ENCODE data around the gene SLC22A23.

Gene SLC22A23

DNA sequence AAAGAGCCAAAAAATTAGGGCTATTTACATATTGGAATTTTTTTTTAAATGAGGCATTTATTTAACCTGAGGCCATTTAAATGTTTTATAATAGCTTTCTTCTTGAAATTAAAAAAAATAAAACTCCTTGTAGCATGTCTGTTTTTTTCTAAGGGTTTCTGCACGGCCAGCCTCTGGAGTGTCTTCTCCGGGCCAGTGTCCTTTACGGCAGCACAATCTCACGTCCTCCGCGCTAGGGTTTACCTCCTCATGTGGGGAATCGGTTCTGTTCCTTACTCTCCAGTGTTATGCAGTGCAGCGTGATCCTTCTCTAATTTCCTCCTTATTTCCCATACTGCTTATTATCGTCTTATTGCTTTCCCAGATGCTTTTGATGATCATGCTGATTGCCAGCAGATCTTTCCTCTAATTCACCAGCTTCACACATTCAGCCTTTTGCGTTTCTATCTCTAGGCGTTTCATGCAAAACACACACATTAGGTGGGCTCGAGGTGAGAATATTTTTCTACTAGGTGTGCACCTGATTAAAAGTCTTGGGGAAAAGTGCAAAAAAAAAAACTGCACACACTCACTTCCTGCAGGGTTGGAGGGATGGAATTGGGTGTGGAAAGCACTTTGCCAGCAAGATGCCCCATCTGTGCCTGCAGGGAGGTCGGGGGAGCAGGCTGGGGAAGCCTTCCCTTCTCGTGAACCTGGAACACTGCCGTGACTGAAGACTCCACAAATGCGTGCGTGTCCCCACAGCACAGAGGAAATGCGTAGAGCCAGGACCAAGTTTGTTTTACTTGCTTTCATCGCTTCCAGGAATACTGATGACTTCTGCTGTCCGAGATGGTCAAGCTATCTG lies 142.0 kb downstream of the SLC22A23 start:
- no peak for DNase-seq

DNA sequence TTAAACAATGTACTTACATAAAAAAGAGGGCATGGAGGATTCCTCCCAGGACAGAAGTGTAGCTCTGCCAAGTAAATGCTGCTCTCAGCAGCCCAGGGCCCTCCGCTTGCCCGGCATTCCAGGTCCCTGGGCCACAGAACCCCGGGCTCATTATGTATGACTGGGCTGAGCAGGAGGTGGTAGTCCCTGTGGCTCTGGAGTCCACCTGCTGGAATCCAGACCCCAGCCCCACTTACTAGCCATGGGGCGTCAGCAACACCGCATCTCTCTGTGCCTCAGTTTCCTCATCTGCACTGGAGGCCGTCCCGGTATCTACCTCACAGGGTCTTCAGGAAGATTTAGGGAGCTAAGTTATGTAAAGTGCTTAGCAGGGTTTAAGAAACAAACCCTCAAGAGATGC lies 142.7 kb downstream of the SLC22A23 start:
- DNase-seq, result no peak

GRCh38 chr6:3312604-3313231 lies 144.1 kb downstream of the SLC22A23 start:
- no peak for DNase-seq

DNA sequence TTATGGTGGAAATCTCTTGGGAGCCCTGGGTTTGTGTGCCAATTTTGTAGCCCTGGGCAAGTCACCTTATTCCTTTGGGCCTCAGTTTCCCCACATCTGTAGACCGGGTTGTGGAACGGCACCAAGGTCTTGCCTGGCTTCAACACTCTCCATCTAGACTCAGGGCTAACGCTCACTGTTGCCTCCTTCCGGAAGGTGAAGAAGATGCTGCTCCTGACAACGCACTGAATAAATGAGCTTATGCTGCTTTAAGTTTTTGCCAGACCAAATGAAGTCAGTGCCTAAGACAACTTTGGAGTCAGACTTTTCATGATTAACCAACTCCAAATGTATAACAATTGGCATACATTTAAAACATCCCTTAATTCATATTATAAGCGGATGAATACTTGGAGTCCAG lies 145.0 kb downstream of the SLC22A23 start:
- no peak for DNase-seq

GRCh38 chr6:3310703-3311102 lies 146.1 kb downstream of the SLC22A23 start:
- no peak for DNase-seq

DNA sequence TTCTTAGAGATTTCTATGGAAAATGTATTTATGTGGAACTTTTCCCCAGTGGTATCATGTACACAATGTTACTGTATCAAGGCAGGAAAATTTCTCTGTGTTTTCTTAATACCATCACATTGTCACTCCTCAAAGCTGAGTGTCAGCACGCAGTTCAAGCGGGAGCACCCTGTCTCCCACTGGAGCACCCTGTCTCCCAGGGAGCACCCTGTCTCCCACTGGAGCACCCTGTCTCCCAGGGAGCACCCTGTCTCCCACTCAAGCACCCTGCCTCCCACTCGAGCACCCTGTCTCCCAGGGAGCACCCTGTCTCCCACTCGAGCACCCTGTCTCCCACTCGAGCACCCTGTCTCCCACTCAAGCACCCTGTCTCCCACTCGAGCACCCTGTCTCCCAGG lies 146.8 kb downstream of the SLC22A23 start:
- no peak for DNase-seq

- no peak for DNase-seq
Observed at GRCh38 chr6:3309391-3310050, 147.3 kb downstream of the SLC22A23 start.

GRCh38 chr6:3308106-3308505 lies 148.7 kb downstream of the SLC22A23 start:
- DNase-seq, result no peak

- no peak for DNase-seq
Observed at GRCh38 chr6:3307436-3307835, 149.4 kb downstream of the SLC22A23 start.

- DNase-seq, result no peak
Observed at GRCh38 chr6:3306848-3307247, 150.0 kb downstream of the SLC22A23 start.

DNA sequence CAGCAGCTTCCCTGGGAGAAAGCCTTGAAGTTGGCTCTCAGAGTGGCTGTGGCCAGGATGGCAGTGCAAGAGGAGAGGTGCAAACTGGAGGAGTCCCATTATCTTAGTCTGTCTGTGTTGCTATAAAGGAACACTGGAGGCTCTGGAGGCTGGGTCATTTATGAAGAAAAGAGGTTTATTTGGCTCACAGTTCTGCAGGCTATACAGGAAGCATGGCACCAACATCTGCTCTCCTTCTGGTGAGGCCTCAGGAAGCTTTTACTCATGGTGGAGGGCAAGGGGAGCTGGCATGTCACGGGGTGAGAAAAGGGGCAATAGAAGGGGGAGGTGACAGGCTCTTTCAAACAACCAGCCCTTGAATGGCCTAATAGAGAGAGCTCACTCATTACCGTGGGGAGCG lies 151.0 kb downstream of the SLC22A23 start:
- no peak for DNase-seq

DNA sequence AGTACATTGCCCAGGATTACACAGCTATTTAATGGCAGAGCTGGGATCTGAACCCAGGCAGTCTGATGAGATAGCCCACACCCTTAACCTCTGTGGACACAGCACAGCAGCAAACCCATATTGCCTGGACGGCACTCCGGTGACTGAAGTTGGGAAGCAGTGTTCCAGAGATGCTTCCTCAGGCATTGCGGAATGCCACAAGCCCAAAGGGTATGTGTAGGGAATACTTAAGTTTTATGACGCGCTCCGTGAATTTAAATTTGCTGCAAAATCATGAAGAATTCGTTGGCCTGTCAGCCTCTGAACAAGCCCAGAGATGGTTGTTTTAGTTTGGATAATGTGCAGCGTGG lies 151.7 kb downstream of the SLC22A23 start:
- DNase-seq, result no peak

DNA sequence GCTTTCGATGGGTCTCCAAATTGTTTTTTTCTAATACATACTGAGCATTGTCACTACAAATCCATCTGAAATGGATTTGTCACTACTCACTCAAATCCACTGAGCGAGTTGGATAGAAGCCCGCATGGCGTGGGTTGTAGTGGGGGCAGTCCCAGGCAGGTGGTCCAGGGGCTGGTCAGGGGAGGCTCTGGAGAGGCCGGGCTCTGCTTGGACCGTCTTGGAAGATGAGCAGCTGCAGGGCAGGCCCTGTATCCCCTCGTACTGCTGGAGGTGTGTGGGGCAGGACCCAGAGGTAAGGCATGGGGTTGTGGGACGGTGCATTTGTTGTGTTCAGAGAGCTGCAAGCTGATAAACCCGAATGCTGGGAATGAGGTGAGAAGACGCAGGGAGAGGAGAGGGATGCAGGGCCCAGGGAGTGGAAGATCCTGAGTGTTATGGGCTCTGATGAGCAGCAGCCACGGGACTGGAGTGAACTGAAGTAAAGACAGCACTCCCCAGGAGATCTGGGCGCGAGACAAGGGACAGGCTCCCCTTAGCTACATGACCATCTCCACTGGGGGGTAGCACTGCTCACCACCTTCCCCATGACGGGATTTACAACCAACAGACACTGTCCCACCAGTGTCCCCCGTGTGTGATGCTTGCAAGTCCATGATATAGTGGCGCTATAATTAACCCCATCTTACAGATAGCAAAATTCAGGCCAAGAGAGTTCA lies 152.2 kb downstream of the SLC22A23 start:
- DNase-seq, result no peak

GRCh38 chr6:3303795-3304411 lies 152.9 kb downstream of the SLC22A23 start:
- DNase-seq, result no peak

DNA sequence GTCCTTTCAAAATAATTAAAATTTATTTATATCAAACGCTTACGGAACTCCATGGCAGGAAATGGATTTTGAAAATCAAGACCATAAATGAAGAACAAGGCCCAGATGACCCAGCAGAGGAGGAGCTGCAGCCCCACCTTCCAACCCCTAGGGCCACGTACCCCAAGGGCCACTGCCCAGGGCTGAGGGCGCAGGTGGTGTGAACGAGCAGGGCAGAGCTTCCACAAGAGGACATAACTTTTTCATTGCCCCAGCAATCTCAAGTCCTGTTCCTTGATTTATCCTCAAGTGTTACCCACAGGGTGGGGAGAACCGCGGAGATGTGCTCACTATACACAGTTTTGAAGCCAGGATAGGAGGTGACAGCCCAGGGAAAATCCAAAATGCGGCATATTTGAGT lies 155.3 kb downstream of the SLC22A23 start:
- DNase-seq, result no peak

- no peak for DNase-seq
Observed at GRCh38 chr6:3299221-3299620, 157.6 kb downstream of the SLC22A23 start.

DNA sequence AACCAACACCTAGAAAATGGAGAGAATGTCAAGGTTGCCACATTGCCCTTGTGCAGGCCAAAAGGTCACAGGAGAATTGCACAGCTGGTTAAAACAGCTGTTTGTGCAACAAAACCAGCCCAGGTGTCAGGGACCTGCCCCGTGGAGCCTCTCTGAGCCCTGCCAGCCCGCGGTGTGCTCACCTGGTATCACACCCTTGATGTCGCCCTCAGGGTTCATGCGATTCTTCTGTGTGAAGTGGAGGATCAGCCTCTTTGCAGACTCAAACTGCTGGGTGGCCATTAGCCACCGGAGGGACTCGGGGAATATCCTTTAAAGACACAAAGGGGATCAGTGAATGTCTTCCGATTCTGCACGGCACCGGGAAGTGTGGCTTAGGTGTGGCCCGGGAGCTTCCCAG lies 158.9 kb downstream of the SLC22A23 start:
- DNase-seq, result no peak

GRCh38 chr6:3297006-3297405 lies 159.8 kb downstream of the SLC22A23 start:
- no peak for DNase-seq

DNA sequence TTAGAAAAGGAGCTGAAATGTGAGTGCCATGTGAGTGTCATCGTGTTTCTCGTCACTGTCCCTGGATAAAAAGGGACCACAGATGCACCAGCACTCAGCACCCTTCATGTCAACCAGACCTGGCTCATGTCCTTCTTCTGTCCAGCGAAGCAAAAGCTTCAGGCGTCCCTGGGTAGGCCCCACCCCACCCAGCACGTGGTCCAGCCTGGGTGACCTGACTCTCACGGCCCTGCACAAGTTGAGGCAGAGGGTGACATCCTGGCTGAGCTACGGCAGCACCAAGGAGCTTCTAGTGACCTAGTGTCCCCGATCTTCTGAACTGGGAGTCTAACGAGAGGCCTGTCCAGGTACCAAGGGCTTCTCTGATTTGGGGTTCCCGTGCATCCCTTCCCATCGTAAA lies 160.3 kb downstream of the SLC22A23 start:
- DNase-seq, result no peak

DNA sequence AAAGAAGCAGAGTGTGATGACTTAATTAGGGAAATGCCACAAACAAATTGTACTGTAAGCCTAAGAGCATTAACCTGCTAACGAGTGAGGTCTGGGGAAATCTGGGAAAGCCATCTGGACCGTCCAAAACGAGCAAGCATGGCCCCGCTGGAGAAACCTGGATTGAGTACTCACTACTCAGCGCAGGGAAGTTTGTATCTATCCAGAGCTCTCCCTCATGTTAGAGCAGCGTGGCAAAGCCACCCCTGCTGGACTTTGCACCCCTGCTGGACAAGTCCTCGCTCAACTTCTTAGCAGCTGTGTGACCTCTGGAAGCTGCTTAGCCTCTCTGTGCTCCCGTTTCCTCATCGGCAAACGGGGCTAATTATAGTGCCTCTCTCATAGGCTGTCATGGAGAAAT lies 160.8 kb downstream of the SLC22A23 start:
- no peak for DNase-seq

DNA sequence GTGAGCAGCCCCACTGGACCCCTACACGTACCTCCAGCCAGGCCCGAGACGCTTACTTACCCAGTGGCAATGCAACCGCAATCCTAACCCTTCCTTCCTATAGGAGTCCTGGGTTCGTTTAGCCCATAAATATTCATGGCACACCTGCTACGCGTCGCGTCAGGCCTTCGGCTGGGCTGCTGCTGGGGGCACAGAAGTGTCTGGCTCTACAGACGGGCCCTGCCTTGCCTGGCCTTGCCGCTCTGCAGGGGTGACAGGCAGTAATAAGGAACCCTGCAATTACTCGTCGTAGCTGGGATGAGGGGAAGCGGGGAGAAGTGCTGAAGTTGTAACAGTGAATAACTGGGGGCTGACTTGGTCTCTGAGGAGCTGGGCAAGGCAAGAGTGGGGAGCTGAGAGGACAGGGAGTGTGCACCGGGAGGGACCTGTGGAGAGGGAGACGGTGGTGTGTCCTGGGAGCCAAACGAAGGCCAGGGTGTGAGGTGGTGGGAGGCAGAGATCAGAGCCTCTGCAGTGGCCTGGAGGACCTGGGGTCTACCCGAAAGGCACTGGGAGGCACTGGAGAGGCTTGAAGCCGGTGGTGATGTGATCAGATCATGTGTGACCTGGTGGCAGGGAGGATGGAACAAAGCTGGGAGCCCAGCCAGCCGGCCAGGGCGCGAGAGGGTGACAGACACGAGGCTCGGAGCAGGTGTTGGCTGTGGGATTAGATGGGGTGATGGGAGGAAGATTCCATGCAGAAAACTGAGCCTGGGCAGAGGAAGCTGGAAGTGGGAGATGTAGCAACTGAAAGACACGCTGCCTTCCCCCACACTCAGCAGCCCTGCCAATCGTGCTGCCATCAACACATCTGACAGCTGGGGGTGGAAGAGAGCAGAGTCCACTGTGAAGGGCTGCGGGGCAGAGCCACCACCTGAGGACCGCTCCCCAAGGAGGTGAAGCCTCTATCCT lies 161.7 kb downstream of the SLC22A23 start:
- no peak for DNase-seq

DNA sequence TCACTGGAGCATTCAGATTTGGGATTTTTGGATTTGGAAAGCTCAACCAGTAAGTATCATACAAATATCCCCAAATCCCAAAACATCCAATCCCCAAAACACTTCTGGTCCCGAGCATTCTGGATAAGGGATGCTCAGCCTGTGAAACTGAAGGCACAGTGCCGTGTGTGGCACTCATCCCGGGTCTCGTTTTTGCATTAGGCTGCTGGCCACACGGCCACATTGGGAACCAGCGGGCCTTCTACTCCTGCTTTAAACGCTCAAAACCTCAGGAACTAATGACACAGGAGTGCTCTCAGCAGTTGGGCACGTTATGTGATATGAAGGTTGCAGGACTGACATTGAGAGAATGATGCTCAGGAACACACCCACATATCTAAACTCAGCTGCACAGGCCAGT lies 162.5 kb downstream of the SLC22A23 start:
- no peak for DNase-seq

All from NCI-H748 treated with DMSO at 0.1 percent for 48 hours (cell line).